CD14-positive monocyte (primary cell): ENCODE data around the gene CFAP107. TPM values are rescaled to one million over a fixed set of nuclear protein-coding genes. Genes with fewer than 3 reads are reported as not detected.

ENCODE experiments used
- DNase-seq, 3 donors: peaks; one replicate each; pipeline ENCODE4 v3.0.0-alpha.2; 2011 to 2022
- H2AFZ ChIP-seq: 2 replicates; pipeline ENCODE4 v1.6.0; 2012; ENCODE audit warnings: mild to moderate bottlenecking, low read depth, low read length, inconsistent platforms; ENCODE audit not compliant: insufficient read depth, poor library complexity, severe bottlenecking
- H3K27ac ChIP-seq, 2 donors: 1 replicate in 1 of 2; 2 replicates in 1 of 2; pipeline ENCODE4 v1.5.1; 2012 to 2013; ENCODE audit warnings: low read length in 2 of 2, control low read depth in 1 of 2, inconsistent platforms in 1 of 2, low read depth in 1 of 2, mild to moderate bottlenecking in 1 of 2
- H3K27me3 ChIP-seq, 2 donors: one replicate each; pipeline versions ENCODE4 v1.6.0 to v1.6.1; 2011 to 2013; ENCODE audit warnings: low read length in 2 of 2; ENCODE audit not compliant: control insufficient read depth in 2 of 2, insufficient read depth in 2 of 2
- H3K36me3 ChIP-seq, 2 donors: replicated peaks in 1 of 2; 1 replicate in 1 of 2; 2 replicates in 1 of 2; pipeline versions ENCODE4 v1.5.1 to v1.6.1; 2012 to 2013; ENCODE audit warnings: low read length in 2 of 2, control low read depth in 1 of 2, inconsistent platforms in 1 of 2, mild to moderate bottlenecking in 1 of 2; ENCODE audit not compliant: insufficient read depth in 2 of 2, control insufficient read depth in 1 of 2
- H3K4me1 ChIP-seq, 2 donors: 1 replicate in 1 of 2; 2 replicates in 1 of 2; pipeline versions ENCODE4 v1.5.1 to v1.6.1; 2012 to 2013; ENCODE audit warnings: low read length in 2 of 2, control low read depth in 1 of 2, inconsistent platforms in 1 of 2, mild to moderate bottlenecking in 1 of 2, moderate library complexity in 1 of 2; ENCODE audit not compliant: insufficient read depth in 2 of 2, control insufficient read depth in 1 of 2
- H3K4me2 ChIP-seq: replicated peaks from 2 replicates; pipeline ENCODE3; 2012; ENCODE audit warnings: low read length, moderate library complexity, mild to moderate bottlenecking; ENCODE audit not compliant: poor library complexity, severe bottlenecking; ENCODE audit errors: extremely low read depth
- H3K4me3 ChIP-seq, 3 experiments: fragments of 200-600 bp in 1 of 3; sonication (generic) in 1 of 3; replicated peaks in 1 of 3; 1 replicate in 2 of 3; 2 replicates in 1 of 3; pipeline ENCODE4 v1.5.1; 2011 to 2013; ENCODE audit warnings: low read length in 3 of 3, mild to moderate bottlenecking in 3 of 3, control low read depth in 2 of 3, low read depth in 2 of 3, inconsistent platforms in 1 of 3, moderate library complexity in 1 of 3
- H3K79me2 ChIP-seq: 2 replicates; pipeline ENCODE4 v1.6.0; 2012; ENCODE audit warnings: mild to moderate bottlenecking, control low read depth, inconsistent platforms, low read length, moderate library complexity; ENCODE audit not compliant: insufficient read depth
- H3K9ac ChIP-seq: 2 replicates; pipeline ENCODE4 v1.6.0; 2017; ENCODE audit warnings: low read length, mild to moderate bottlenecking; ENCODE audit not compliant: insufficient read depth, poor library complexity, severe bottlenecking
- H3K9me3 ChIP-seq, 2 donors: replicated peaks in 1 of 2; 1 replicate in 1 of 2; 2 replicates in 1 of 2; pipeline versions ENCODE4 v1.5.1 to v1.6.1; 2012 to 2013; ENCODE audit warnings: low read length in 2 of 2, control low read depth in 1 of 2; ENCODE audit not compliant: control insufficient read depth in 1 of 2, insufficient read depth in 1 of 2
- H4K20me1 ChIP-seq: 2 replicates; pipeline ENCODE4 v1.6.0; 2012; ENCODE audit warnings: mild to moderate bottlenecking, low read length, control low read depth, moderate library complexity; ENCODE audit not compliant: insufficient read depth
- H3K27ac Mint-ChIP-seq, 7 donors: one replicate each; pipeline ENCODE4 v1.8.0; 2020; ENCODE audit warnings: mild to moderate bottlenecking in 7 of 7, mixed read lengths in 7 of 7, moderate library complexity in 6 of 7, inconsistent platforms in 2 of 7
- H3K27me3 Mint-ChIP-seq, 3 donors: one replicate each; pipeline ENCODE4 v1.8.0; 2021 to 2022; ENCODE audit warnings: low read depth in 3 of 3, mild to moderate bottlenecking in 3 of 3, mixed read lengths in 3 of 3, moderate library complexity in 3 of 3, inconsistent platforms in 1 of 3
- H3K36me3 Mint-ChIP-seq, 2 donors: one replicate each; pipeline ENCODE4 v1.8.0; 2020; ENCODE audit warnings: mixed read lengths in 2 of 2, inconsistent platforms in 1 of 2, mild to moderate bottlenecking in 1 of 2
- H3K4me1 Mint-ChIP-seq: one replicate; pipeline ENCODE4 v1.8.0; 2020; ENCODE audit warnings: mild to moderate bottlenecking, mixed read lengths
- H3K4me3 Mint-ChIP-seq, 2 donors: one replicate each; pipeline ENCODE4 v1.8.0; 2020; ENCODE audit warnings: mild to moderate bottlenecking in 2 of 2, mixed read lengths in 2 of 2, moderate library complexity in 1 of 2
- H3K9me3 Mint-ChIP-seq, 7 donors: one replicate each; pipeline ENCODE4 v1.8.0; 2020 to 2022; ENCODE audit warnings: mixed read lengths in 7 of 7, mild to moderate bottlenecking in 6 of 7, moderate library complexity in 6 of 7, inconsistent platforms in 2 of 7
- WGBS: methylation state at CpG from one replicate; pipeline ENCODE4 v1.1.5; 2013; ENCODE audit warnings: missing lambda C conversion rate; ENCODE audit not compliant: insufficient coverage; 5-methylcytosine and 5-hydroxymethylcytosine counted together
- intact Hi-C, 2 donors: fragments of 100-400 bp; cut with micrococcal nuclease; formaldehyde crosslinking; loops; one replicate each; pipeline versions ENCODE4 v1.15.0 to v1.15.1; 2023
- polyA plus RNA-seq, 3 donors: library from polyadenylated mRNA; depleted of rRNA in 1 of 3; unstranded in 2 of 3; stranded (reverse) in 1 of 3; fragments of 300-500 nt in 2 of 3; fragments of >200 nt in 1 of 3; fragmentation: Illumina TruSeq in 2 of 3; gene quantifications; 1 replicate in 2 of 3; 2 replicates in 1 of 3; pipeline ENCODE4 v1.2.3, GENCODE V29; 2012 to 2021
- TF ChIP-seq, protein P1 (sequence below): fragments of 200-600 bp; IDR thresholded peaks from one replicate; pipeline ENCODE4 v1.8.0; 2022; ENCODE audit warnings: antibody characterized with exemption, mild to moderate bottlenecking

Gene CFAP107
- polyA plus RNA-seq, 3 donors, result not detected

GRCh38 chr1:12809933-12810332, 63.9 kb downstream of the CFAP107 start:
- no peaks in the 10 kb centered on the region for H3K4me1 ChIP-seq
- TF ChIP-seq, protein P1, sequence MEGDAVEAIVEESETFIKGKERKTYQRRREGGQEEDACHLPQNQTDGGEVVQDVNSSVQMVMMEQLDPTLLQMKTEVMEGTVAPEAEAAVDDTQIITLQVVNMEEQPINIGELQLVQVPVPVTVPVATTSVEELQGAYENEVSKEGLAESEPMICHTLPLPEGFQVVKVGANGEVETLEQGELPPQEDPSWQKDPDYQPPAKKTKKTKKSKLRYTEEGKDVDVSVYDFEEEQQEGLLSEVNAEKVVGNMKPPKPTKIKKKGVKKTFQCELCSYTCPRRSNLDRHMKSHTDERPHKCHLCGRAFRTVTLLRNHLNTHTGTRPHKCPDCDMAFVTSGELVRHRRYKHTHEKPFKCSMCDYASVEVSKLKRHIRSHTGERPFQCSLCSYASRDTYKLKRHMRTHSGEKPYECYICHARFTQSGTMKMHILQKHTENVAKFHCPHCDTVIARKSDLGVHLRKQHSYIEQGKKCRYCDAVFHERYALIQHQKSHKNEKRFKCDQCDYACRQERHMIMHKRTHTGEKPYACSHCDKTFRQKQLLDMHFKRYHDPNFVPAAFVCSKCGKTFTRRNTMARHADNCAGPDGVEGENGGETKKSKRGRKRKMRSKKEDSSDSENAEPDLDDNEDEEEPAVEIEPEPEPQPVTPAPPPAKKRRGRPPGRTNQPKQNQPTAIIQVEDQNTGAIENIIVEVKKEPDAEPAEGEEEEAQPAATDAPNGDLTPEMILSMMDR, result no peak
- DNase-seq, result no peak
- H3K27ac ChIP-seq, result no peak overlapping the region
- H3K36me3 ChIP-seq, result no peaks in the 10 kb centered on the region
- no peak overlapping the region for H3K9ac ChIP-seq
- H2AFZ ChIP-seq, result no peak overlapping the region
- H3K4me2 ChIP-seq, result no peak overlapping the region
- Mint-ChIP-seq H3K4me1 (no peaks in the 10 kb centered on the region), H3K9me3 (peaks cover 0 to 11% (median 0%) of the 10 kb centered on the region in 7 donors), H3K4me3 (no peak overlapping the region), H3K27me3 (peaks cover 0 to 7% (median 0%) of the 10 kb centered on the region in 3 donors), H3K36me3 (no peaks in the 10 kb centered on the region), H3K27ac (no peak overlapping the region)
- no peak overlapping the region for H3K4me3 ChIP-seq
- no peaks in the 10 kb centered on the region for H3K9me3 ChIP-seq
- no peaks in the 10 kb centered on the region for H3K79me2 ChIP-seq
- intact Hi-C loops, result no loop called here
- H4K20me1 ChIP-seq, result no peaks in the 10 kb centered on the region
- 100% methylated on average over 1 of the region's 1 CpG for WGBS
- no peaks in the 10 kb centered on the region for H3K27me3 ChIP-seq

GRCh38 chr1:12810691-12811408, 64.8 kb downstream of the CFAP107 start:
- Histone ChIP-seq H3K79me2 (no peaks in the 10 kb centered on the region), H4K20me1 (no peaks in the 10 kb centered on the region), H3K9ac (no peak overlapping the region), H3K36me3 (no peaks in the 10 kb centered on the region), H3K27ac (no peak overlapping the region), H3K4me3 (no peak overlapping the region), H3K4me2 (no peak overlapping the region), H3K9me3 (no peaks in the 10 kb centered on the region), H3K4me1 (no peaks in the 10 kb centered on the region), H3K27me3 (no peaks in the 10 kb centered on the region), H2AFZ (no peak overlapping the region)
- TF ChIP-seq, protein P1, result no peak
- no peaks in the 10 kb centered on the region for H3K36me3 Mint-ChIP-seq
- H3K4me3 Mint-ChIP-seq, result no peak overlapping the region
- no peak overlapping the region for H3K27ac Mint-ChIP-seq
- peaks cover 0 to 5% (median 3%) of the 10 kb centered on the region in 3 donors for H3K27me3 Mint-ChIP-seq
- H3K4me1 Mint-ChIP-seq, result no peaks in the 10 kb centered on the region
- 94% methylated on average over 5 of the region's 5 CpGs for WGBS
- intact Hi-C loops, result no loop called here
- no peak for DNase-seq
- peaks cover 0 to 7% (median 2%) of the 10 kb centered on the region in 7 donors for H3K9me3 Mint-ChIP-seq
